H1 (cell line): ENCODE data around the gene RAB5A. TPM values are rescaled to one million over a fixed set of nuclear protein-coding genes. Genes with fewer than 3 reads are reported as not detected.

Source experiments
- CTCF ChIA-PET: fragments of 300-600 bp; sonication (Branson Sonifier 250); formaldehyde crosslinking; loops from one replicate; lab custom pipeline; 2021; ENCODE audit not compliant: partially characterized antibody; lab: Charles Lee
- POLR2A ChIA-PET: fragments of 300-600 bp; sonication (Branson Sonifier 250); formaldehyde crosslinking; loops from one replicate; lab custom pipeline; 2021; ENCODE audit warnings: inconsistent platforms; ENCODE audit not compliant: partially characterized antibody; lab: Charles Lee
- DNase-seq, 2 experiments: peaks; one replicate each; pipeline versions ENCODE4 v3.0.0 to v3.0.0-alpha.2; 2010 to 2022; ENCODE audit warnings: low spot score in 2 of 2, low read depth in 1 of 2, mixed read lengths in 1 of 2
- FAIRE-seq: peaks from 2 replicates; lab custom pipeline; 2011; peaks lifted over from hg19 to GRCh38; lab: Jason Lieb, UNC
- H2AFZ ChIP-seq: 2 replicates; pipeline ENCODE4 v1.8.1; 2012; ENCODE audit warnings: low read length, inconsistent platforms
- H2AK5ac ChIP-seq: 2 replicates; pipeline ENCODE4 v1.6.1; 2013; ENCODE audit warnings: low read depth, low read length
- H2BK120ac ChIP-seq: replicated peaks from 2 replicates; pipeline ENCODE3; 2013; ENCODE audit warnings: low read depth, low read length, inconsistent platforms
- H2BK12ac ChIP-seq: 2 replicates; pipeline ENCODE4 v1.6.1; 2013; ENCODE audit warnings: low read depth, low read length
- H2BK15ac ChIP-seq: 2 replicates; pipeline ENCODE4 v1.6.1; 2013; ENCODE audit warnings: low read length
- H2BK20ac ChIP-seq: 2 replicates; pipeline ENCODE4 v1.6.1; 2013; ENCODE audit warnings: low read length
- H2BK5ac ChIP-seq: 2 replicates; pipeline ENCODE4 v1.6.1; 2013; ENCODE audit warnings: low read depth, low read length
- H3K14ac ChIP-seq: 2 replicates; pipeline ENCODE4 v1.6.1; 2013; ENCODE audit warnings: inconsistent platforms; ENCODE audit not compliant: insufficient read length
- H3K18ac ChIP-seq: 2 replicates; pipeline ENCODE4 v1.6.1; 2013; ENCODE audit warnings: low read length; ENCODE audit errors: extremely low read depth
- H3K23ac ChIP-seq: 2 replicates; pipeline ENCODE4 v1.6.1; 2013; ENCODE audit warnings: inconsistent platforms; ENCODE audit not compliant: insufficient read length
- H3K23me2 ChIP-seq: 2 replicates; pipeline ENCODE4 v1.6.1; 2013; ENCODE audit warnings: low read depth, low read length
- H3K27ac ChIP-seq: 2 replicates; pipeline ENCODE4 v1.6.1; 2011; ENCODE audit warnings: low read depth, low read length, inconsistent platforms
- H3K27me3 ChIP-seq, 4 experiments: replicated peaks in 1 of 4; 1 replicate in 1 of 4; 2 replicates in 3 of 4; pipeline versions ENCODE4 v1.6.1 to v1.8.1; 2011 to 2013; ENCODE audit warnings: low read length in 3 of 4, mild to moderate bottlenecking in 3 of 4, inconsistent platforms in 2 of 4, mixed read lengths in 2 of 4, moderate library complexity in 1 of 4; ENCODE audit not compliant: control insufficient read depth in 3 of 4, insufficient read depth in 3 of 4; ENCODE audit errors: extremely low read depth in 1 of 4
- H3K36me3 ChIP-seq, 4 experiments: 2 replicates each; pipeline versions ENCODE4 v1.6.1 to v1.8.1; 2011 to 2013; ENCODE audit warnings: mild to moderate bottlenecking in 4 of 4, low read length in 3 of 4, moderate library complexity in 2 of 4, control low read depth in 1 of 4, inconsistent platforms in 1 of 4; ENCODE audit not compliant: insufficient read depth in 4 of 4, control insufficient read depth in 2 of 4
- H3K4ac ChIP-seq: replicated peaks from 2 replicates; pipeline ENCODE3; 2013; ENCODE audit warnings: low read length, low read depth, mixed read lengths, inconsistent platforms; ENCODE audit not compliant: insufficient read length
- H3K4me1 ChIP-seq, 4 experiments: replicated peaks in 1 of 4; 1 replicate in 1 of 4; 2 replicates in 3 of 4; pipeline versions ENCODE4 v1.6.1 to v1.8.1; 2011 to 2013; ENCODE audit warnings: low read length in 3 of 4, inconsistent platforms in 2 of 4, mixed read lengths in 1 of 4; ENCODE audit not compliant: insufficient read depth in 4 of 4, control insufficient read depth in 3 of 4
- H3K4me2 ChIP-seq, 2 experiments: 2 replicates each; pipeline versions ENCODE4 v1.6.1 to v1.8.1; 2011 to 2013; ENCODE audit warnings: low read depth in 2 of 2, low read length in 2 of 2, control low read depth in 1 of 2, inconsistent platforms in 1 of 2, mild to moderate bottlenecking in 1 of 2; ENCODE audit not compliant: insufficient read depth in 1 of 2
- H3K4me3 ChIP-seq, 4 experiments: fragments of 200-600, 300-600 bp in 1 of 4; sonication (generic), shearing (Covaris generic), sonication (Bioruptor Twin) in 1 of 4; 2 replicates each; pipeline versions ENCODE4 v1.5.1 to v1.8.1; 2011 to 2016; ENCODE audit warnings: low read length in 4 of 4, low read depth in 3 of 4, control low read depth in 2 of 4, inconsistent platforms in 2 of 4, mild to moderate bottlenecking in 2 of 4, mixed read lengths in 1 of 4, moderate library complexity in 1 of 4; ENCODE audit not compliant: insufficient read depth in 2 of 4; ENCODE audit errors: extremely low read depth in 1 of 4
- H3K56ac ChIP-seq: replicated peaks from 2 replicates; pipeline ENCODE3; 2013; ENCODE audit warnings: low read depth, mild to moderate bottlenecking, mixed read lengths, low read length, inconsistent platforms; ENCODE audit not compliant: insufficient read length
- H3K79me1 ChIP-seq: 2 replicates; pipeline ENCODE4 v1.6.1; 2013; ENCODE audit warnings: low read depth, low read length, control low read depth
- H3K79me2 ChIP-seq, 2 experiments: 2 replicates each; pipeline versions ENCODE4 v1.6.1 to v1.8.1; 2012 to 2013; ENCODE audit warnings: low read length in 2 of 2, mild to moderate bottlenecking in 2 of 2, inconsistent platforms in 1 of 2; ENCODE audit not compliant: insufficient read depth in 2 of 2, control insufficient read depth in 1 of 2
- H3K9ac ChIP-seq, 4 experiments: replicated peaks in 1 of 4; 1 replicate in 1 of 4; 2 replicates in 3 of 4; pipeline versions ENCODE4 v1.6.1 to v1.8.1; 2011 to 2013; ENCODE audit warnings: low read depth in 3 of 4, low read length in 3 of 4, control low read depth in 2 of 4, mild to moderate bottlenecking in 2 of 4, moderate library complexity in 2 of 4, inconsistent platforms in 1 of 4; ENCODE audit errors: extremely low read depth in 1 of 4
- H3K9me3 ChIP-seq, 2 experiments: 2 replicates each; pipeline versions ENCODE4 v1.6.1 to v1.8.1; 2012 to 2013; ENCODE audit warnings: mild to moderate bottlenecking in 2 of 2, moderate library complexity in 2 of 2, control low read depth in 1 of 2, inconsistent platforms in 1 of 2, low read depth in 1 of 2, low read length in 1 of 2, mixed read lengths in 1 of 2; ENCODE audit not compliant: insufficient read depth in 2 of 2
- H4K20me1 ChIP-seq, 2 experiments: replicated peaks in 1 of 2; 2 replicates each; pipeline versions ENCODE3 to v1.8.1; 2011 to 2013; ENCODE audit warnings: inconsistent platforms in 2 of 2, low read length in 2 of 2, mild to moderate bottlenecking in 1 of 2; ENCODE audit not compliant: insufficient read depth in 2 of 2, control insufficient read depth in 1 of 2
- H4K5ac ChIP-seq: 2 replicates; pipeline ENCODE4 v1.6.1; 2013; ENCODE audit warnings: low read length, low read depth, mixed read lengths, inconsistent platforms; ENCODE audit not compliant: insufficient read length
- H4K8ac ChIP-seq: 2 replicates; pipeline ENCODE4 v1.8.0; 2013; ENCODE audit warnings: mild to moderate bottlenecking, moderate library complexity, low read length, inconsistent platforms; ENCODE audit not compliant: insufficient read depth; ENCODE audit errors: extremely low read depth
- H4K91ac ChIP-seq: replicated peaks from 2 replicates; pipeline ENCODE3; 2013; ENCODE audit warnings: low read length, mixed read lengths, inconsistent platforms; ENCODE audit not compliant: insufficient read length
- SUZ12 ChIP-seq: fragments of 200-600 bp; sonication (generic); IDR thresholded peaks from 2 replicates; pipeline ENCODE4 v1.6.1; 2012; ENCODE audit warnings: mild to moderate bottlenecking, inconsistent platforms, low read length, moderate library complexity, mixed read lengths
- WGBS, 2 experiments: shearing (Covaris generic) in 1 of 2; methylation state at CpG; one replicate each; pipeline versions ENCODE4 v1.1.6 to v1.1.7; 2013 to 2015; ENCODE audit warnings: low lambda C conversion rate in 2 of 2, mixed read lengths in 2 of 2, inconsistent platforms in 1 of 2, low coverage in 1 of 2, missing lambda C conversion rate in 1 of 2; ENCODE audit not compliant: insufficient replicate concordance in 2 of 2, insufficient coverage in 1 of 2, insufficient read length in 1 of 2; ENCODE audit errors: extremely low coverage in 1 of 2, missing lambda C conversion rate in 1 of 2; 5-methylcytosine and 5-hydroxymethylcytosine counted together
- polyA plus RNA-seq, 7 experiments: library from polyadenylated mRNA; depleted of rRNA in 3 of 7; stranded (reverse) in 5 of 7; unstranded in 2 of 7; fragments of >200 nt in 5 of 7; fragments of 200-250 nt in 2 of 7; gene quantifications; 1 replicate in 5 of 7; 2 replicates in 1 of 7; 4 replicates in 1 of 7; pipeline versions ENCODE4 v1.2.1 to v1.2.3, GENCODE V29; 2011 to 2013; ENCODE audit warnings: missing spikeins in 2 of 7, mixed read lengths in 2 of 7
- total RNA-seq: library from RNA; stranded (reverse); fragmentation: NEBNext Ultra II Directional; extraction: Animal tissue kit (Norgen Biotek cat#: 25700); gene quantifications from 2 replicates; pipeline ENCODE4 v1.2.1, GENCODE V29; 2021

The RAB5A gene
- total and polyA plus RNA-seq, 2 of the 8 experiments (the other 6 are each of a cell fraction or from before 2014, with no cell fraction given) = 22.4 to 77.7 TPM

DNA sequence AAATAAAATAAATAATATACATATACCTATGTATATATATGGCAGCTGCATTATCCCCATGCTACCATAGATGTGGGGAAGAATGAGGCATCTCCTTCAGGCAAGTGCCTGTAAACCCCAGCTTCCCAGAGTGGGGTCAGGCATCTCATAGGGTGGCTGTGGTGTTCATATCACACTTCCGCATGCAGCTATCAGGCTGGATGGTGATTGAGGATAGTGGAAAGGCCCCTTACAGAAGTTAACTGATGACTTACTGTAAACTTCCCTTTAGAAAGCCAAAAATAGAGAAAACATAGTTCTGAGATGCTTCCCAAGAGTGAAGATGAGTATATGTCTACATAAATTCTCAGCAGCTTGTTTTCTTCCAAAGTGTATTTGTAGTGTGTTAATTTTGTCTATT lies 68.6 kb downstream of the RAB5A start:
- Histone ChIP-seq H3K4me3 (no peak overlapping the region), H2BK120ac (no peak overlapping the region), H2BK12ac (no peak overlapping the region), H3K36me3 (no peaks in the 10 kb centered on the region), H2AK5ac (no peak overlapping the region), H3K56ac (no peak overlapping the region), H3K79me2 (no peaks in the 10 kb centered on the region), H3K23ac (no peak overlapping the region), H3K4ac (no peak overlapping the region), H4K20me1 (no peaks in the 10 kb centered on the region), H2AFZ (no peak overlapping the region), H3K27me3 (no peaks in the 10 kb centered on the region), H2BK15ac (no peak overlapping the region), H4K8ac (no peak overlapping the region), H3K4me2 (no peak overlapping the region), H4K91ac (no peak overlapping the region), H3K27ac (no peak overlapping the region), H3K9ac (no peak overlapping the region; a peak in 1 of 7 replicates), H3K14ac (no peak overlapping the region), H3K9me3 (no peaks in the 10 kb centered on the region), H2BK5ac (no peak overlapping the region), H3K18ac (no peak overlapping the region), H4K5ac (no peak overlapping the region), H3K4me1 (no peaks in the 10 kb centered on the region), H3K23me2 (no peaks in the 10 kb centered on the region), H2BK20ac (no peak overlapping the region), H3K79me1 (no peaks in the 10 kb centered on the region)
- WGBS, 2 experiments = 86% methylated on average over 1 of the region's 1 CpG; no CpG with 5 or more reads in 1 of the 2 experiments
- POLR2A ChIA-PET = no interaction called here
- CTCF ChIA-PET = no interaction called here
- FAIRE-seq = no peak
- no peak for DNase-seq
- no peak for TF ChIP-seq SUZ12
